Spleen (tissue), 11 donors: Measurements from ENCODE around the gene HIVEP3. TPM values are rescaled to one million over a fixed set of nuclear protein-coding genes. Genes with fewer than 3 reads are reported as not detected.

ENCODE experiments used
- DNase-seq: peaks from one replicate; pipeline ENCODE4 v3.0.0-alpha.2; 2020
- H3K27ac ChIP-seq, 8 donors: fragments of 200-600 bp; sonication (generic) in 7 of 8; 1 replicate in 4 of 8; 2 replicates in 4 of 8; pipeline versions ENCODE4 v1.5.0 to v1.8.0; 2016 to 2021; ENCODE audit warnings: inconsistent platforms in 4 of 8, mild to moderate bottlenecking in 4 of 8, moderate library complexity in 1 of 8
- H3K27me3 ChIP-seq, 7 donors: fragments of 200-600 bp; sonication (generic) in 6 of 7; replicated peaks in 1 of 7; 1 replicate in 4 of 7; 2 replicates in 3 of 7; pipeline versions ENCODE4 v1.5.0 to v1.8.0; 2016 to 2021; ENCODE audit warnings: inconsistent platforms in 3 of 7, mild to moderate bottlenecking in 1 of 7
- H3K36me3 ChIP-seq, 6 donors: fragments of 200-600 bp; sonication (generic) in 5 of 6; 1 replicate in 4 of 6; 2 replicates in 2 of 6; pipeline versions ENCODE4 v1.5.0 to v1.8.0; 2016 to 2021; ENCODE audit warnings: inconsistent platforms in 2 of 6
- H3K4me1 ChIP-seq, 6 donors: fragments of 200-600 bp; sonication (generic) in 5 of 6; 1 replicate in 3 of 6; 2 replicates in 3 of 6; pipeline versions ENCODE4 v1.5.0 to v1.8.0; 2016 to 2021; ENCODE audit warnings: inconsistent platforms in 3 of 6
- H3K4me3 ChIP-seq, 8 donors: fragments of 200-600 bp; sonication (generic) in 7 of 8; 1 replicate in 4 of 8; 2 replicates in 4 of 8; pipeline versions ENCODE4 v1.5.0 to v1.8.0; 2016 to 2021; ENCODE audit warnings: inconsistent platforms in 4 of 8, mild to moderate bottlenecking in 4 of 8, moderate library complexity in 2 of 8
- H3K9me3 ChIP-seq, 8 donors: fragments of 200-600 bp; sonication (generic) in 7 of 8; 1 replicate in 4 of 8; 2 replicates in 4 of 8; pipeline versions ENCODE4 v1.5.0 to v1.8.0; 2016 to 2021; ENCODE audit warnings: inconsistent platforms in 4 of 8
- CTCF ChIP-seq, 11 experiments: fragments of 200-600 bp in 7 of 11; fragments of 450-650 bp in 4 of 11; sonication (generic) in 4 of 11; IDR thresholded peaks in 8 of 11; conservative IDR thresholded peaks in 3 of 11; 1 replicate in 7 of 11; 2 replicates in 4 of 11; pipeline versions ENCODE4 v1.4.0 to v1.8.0; 2016 to 2021; ENCODE audit warnings: antibody characterized with exemption in 11 of 11, inconsistent platforms in 4 of 11, mild to moderate bottlenecking in 1 of 11
- POLR2A ChIP-seq, 3 donors: fragments of 450-650 bp; IDR thresholded peaks; one replicate each; pipeline ENCODE4 v1.5.1; 2017; ENCODE audit warnings: antibody characterized with exemption in 3 of 3, mild to moderate bottlenecking in 1 of 3
- POLR2AphosphoS5 ChIP-seq, 3 donors: sonication (generic); formaldehyde crosslinking; IDR thresholded peaks; one replicate each; pipeline ENCODE4 v1.5.1; 2017; ENCODE audit warnings: antibody characterized with exemption in 3 of 3
- WGBS, 5 donors: extraction: QIAGEN DNeasy Blood & Tissue Kit in 3 of 5; methylation state at CpG; one replicate each; pipeline versions ENCODE4 v1.1.5 to v1.1.7; 2013 to 2018; 5-methylcytosine and 5-hydroxymethylcytosine counted together
- intact Hi-C: fragments of 100-400 bp; cut with DNase I; formaldehyde crosslinking; loops from one replicate; pipeline ENCODE4 v1.15.0; 2023; ENCODE audit warnings: low total_unique reads
- polyA plus RNA-seq, 3 donors: library from polyadenylated mRNA; stranded (reverse); fragments of 200-250 nt; gene quantifications; one replicate each; pipeline ENCODE4 v1.2.1, GENCODE V29; 2013
- total RNA-seq, 7 donors: library from RNA; depleted of rRNA in 3 of 7; stranded (reverse); fragments of >200 nt in 3 of 7; fragmentation: NEBNext Ultra II Directional in 4 of 7; extraction: Animal tissue kit (Norgen Biotek cat#: 25700) in 4 of 7; gene quantifications; one replicate each; pipeline versions ENCODE4 v1.1.0 to v1.2.1, GENCODE V29; 2016 to 2021
- donor health status: healthy with polysubstance abuse.
- donor health status: DM: no; HTN: no; CAD: no; lungs with moderate emphysema.
- donor health status: DM: no; HTN: no; CAD: no.
- donor health status: Bipolar disorder and iron deficiency.
- donor health status: healthy.
- donor health status: DM: no; HTN: no; CAD: no.
- donor health status: DM: yes; HTN: yes; CAD: no.

HIVEP3 gene
- total and polyA plus RNA-seq, 10 donors = 2.4 to 21.2 (median 8.2) TPM

- no peaks in the 10 kb centered on the region for H3K36me3 ChIP-seq
- no peaks in the 10 kb centered on the region for H3K4me1 ChIP-seq
- no peak overlapping the region for H3K4me3 ChIP-seq
- no peaks in the 10 kb centered on the region for H3K27me3 ChIP-seq
- 89 to 95% (median 93%) methylated on average over 3 of the region's 3 CpGs for WGBS, 5 donors
- intact Hi-C loops = no loop called here
- H3K9me3 ChIP-seq = peaks cover 0 to 13% (median 8%) of the 10 kb centered on the region in 8 donors
- H3K27ac ChIP-seq = no peak overlapping the region
- DNase-seq = no peak
- TF ChIP-seq POLR2A (IDR thresholded peaks at IDR 0.05) (no peak), CTCF (IDR thresholded peaks at IDR 0.05 in 8 of 11, conservative IDR thresholded peaks at IDR 0.05 in 3 of 11) (no peak), POLR2AphosphoS5 (IDR thresholded peaks at IDR 0.05) (no peak)
Observed at GRCh38 chr1:41598325-41598724, 320.4 kb downstream of the HIVEP3 start.

- intact Hi-C loops = no loop called here
- H3K9me3 ChIP-seq = peaks cover 0 to 5% (median 0%) of the 10 kb centered on the region in 8 donors
- H3K27ac ChIP-seq = no peak overlapping the region
- no peaks in the 10 kb centered on the region for H3K27me3 ChIP-seq
- H3K4me3 ChIP-seq = no peak overlapping the region
- no peak for DNase-seq
- H3K4me1 ChIP-seq = no peaks in the 10 kb centered on the region
- TF ChIP-seq POLR2A (IDR thresholded peaks at IDR 0.05) (no peak), POLR2AphosphoS5 (IDR thresholded peaks at IDR 0.05) (no peak), CTCF (IDR thresholded peaks at IDR 0.05 in 8 of 11, conservative IDR thresholded peaks at IDR 0.05 in 3 of 11) (no peak)
- H3K36me3 ChIP-seq = no peaks in the 10 kb centered on the region
- 92 to 100% (median 95%) methylated on average over 5 of the region's 5 CpGs for WGBS, 5 donors
Observed at GRCh38 chr1:41592451-41593125, 326.1 kb downstream of the HIVEP3 start.

GRCh38 chr1:41591891-41592290 lies 326.8 kb downstream of the HIVEP3 start:
- no peak overlapping the region for H3K27ac ChIP-seq
- no peak for DNase-seq
- intact Hi-C loops = no loop called here
- no peaks in the 10 kb centered on the region for H3K4me1 ChIP-seq
- WGBS, 5 donors = 91 to 96% (median 93%) methylated on average over 6 of the region's 6 CpGs
- H3K9me3 ChIP-seq = peaks cover 0 to 5% (median 0%) of the 10 kb centered on the region in 8 donors
- no peak overlapping the region for H3K4me3 ChIP-seq
- H3K36me3 ChIP-seq = no peaks in the 10 kb centered on the region
- no peak for TF ChIP-seq POLR2AphosphoS5 (IDR thresholded peaks at IDR 0.05)
- no peak for TF ChIP-seq POLR2A (IDR thresholded peaks at IDR 0.05)
- H3K27me3 ChIP-seq = no peaks in the 10 kb centered on the region

GRCh38 chr1:41590331-41590730 lies 328.4 kb downstream of the HIVEP3 start:
- H3K27me3 ChIP-seq = no peaks in the 10 kb centered on the region
- H3K4me3 ChIP-seq = no peak overlapping the region
- H3K27ac ChIP-seq = no peak overlapping the region
- no peaks in the 10 kb centered on the region for H3K36me3 ChIP-seq
- intact Hi-C loops = no loop called here
- TF ChIP-seq CTCF (IDR thresholded peaks at IDR 0.05 in 8 of 11, conservative IDR thresholded peaks at IDR 0.05 in 3 of 11) (no peak), POLR2A (IDR thresholded peaks at IDR 0.05) (no peak), POLR2AphosphoS5 (IDR thresholded peaks at IDR 0.05) (no peak)
- H3K9me3 ChIP-seq = peaks cover 0 to 5% (median 0%) of the 10 kb centered on the region in 8 donors
- no peaks in the 10 kb centered on the region for H3K4me1 ChIP-seq
- no peak for DNase-seq
